ENCODE results near the gene ALKBH7.
"Not testable (repeated sequence)": the region's sequence is repeated elsewhere in the genome, so short reads cannot be mapped to it uniquely, and the experiment has no call there.

The ALKBH7 gene

GRCh38 chr19:6355321-6356040 is 17.1 kb upstream of the ALKBH7 start:
- H3K4me3 ChIP-seq (ENCODE audit: control insufficient read depth in 1 of 7, extremely low read depth in 1 of 7, insufficient read depth in 4 of 7, low read depth in 2 of 7, low read length in 6 of 7); DNase-seq; CTCF ChIA-PET; H3K27ac ChIP-seq (ENCODE audit: insufficient read depth in 1 of 2, low read depth in 1 of 2, low read length in 2 of 2, poor library complexity in 1 of 2, severe bottlenecking in 2 of 2); H3K36me3 ChIP-seq (ENCODE audit: control insufficient read depth in 4 of 4, insufficient read depth in 4 of 4, low read length in 3 of 4); POLR2A ChIA-PET; H3K27me3 ChIP-seq (replicated peaks in 2 of 5; ENCODE audit: control insufficient read depth in 4 of 5, insufficient read depth in 5 of 5, low read length in 4 of 5); H3K4me1 ChIP-seq (ENCODE audit: control extremely low read depth in 1 of 4, control insufficient read depth in 4 of 4, insufficient read depth in 4 of 4, low read length in 3 of 4); H3K9me3 ChIP-seq (ENCODE audit: control extremely low read depth in 1 of 5, control insufficient read depth in 4 of 5, insufficient read depth in 2 of 5, low read depth in 1 of 5, low read length in 4 of 5): not testable (repeated sequence)
- 99% methylated on average over 9 of the region's 46 CpGs for WGBS (ENCODE audit: insufficient coverage)

- Histone ChIP-seq H3K9me3 (ENCODE audit: control extremely low read depth in 1 of 5, control insufficient read depth in 4 of 5, insufficient read depth in 2 of 5, low read depth in 1 of 5, low read length in 4 of 5) (no peaks in the 10 kb centered on the region), H3K4me3 (ENCODE audit: control insufficient read depth in 1 of 7, extremely low read depth in 1 of 7, insufficient read depth in 4 of 7, low read depth in 2 of 7, low read length in 6 of 7) (no peak overlapping the region), H3K27ac (ENCODE audit: insufficient read depth in 1 of 2, low read depth in 1 of 2, low read length in 2 of 2, poor library complexity in 1 of 2, severe bottlenecking in 2 of 2) (no peak overlapping the region), H3K36me3 (ENCODE audit: control insufficient read depth in 4 of 4, insufficient read depth in 4 of 4, low read length in 3 of 4) (no peaks in the 10 kb centered on the region), H3K27me3 (replicated peaks in 2 of 5; ENCODE audit: control insufficient read depth in 4 of 5, insufficient read depth in 5 of 5, low read length in 4 of 5) (no peaks in the 10 kb centered on the region), H3K4me1 (ENCODE audit: control extremely low read depth in 1 of 4, control insufficient read depth in 4 of 4, insufficient read depth in 4 of 4, low read length in 3 of 4) (peaks cover 0 to 3% (median 2%) of the 10 kb centered on the region in 4 experiments)
- no peak for DNase-seq
- POLR2A ChIA-PET: no interaction called here
- 96% methylated on average over 11 of the region's 14 CpGs for WGBS (ENCODE audit: insufficient coverage)
- CTCF ChIA-PET: interaction anchor here (0.7 kb wide), 1 partner anchor 107 kb away, joined by 3 read pairs; no protein-coding TSS in a partner anchor
These were observed 15.4 kb upstream of the ALKBH7 start for GRCh38 chr19:6357174-6357573.

- peaks cover 0 to 11% (median 9%) of the 10 kb centered on the region in 4 experiments for H3K4me1 ChIP-seq (ENCODE audit: control extremely low read depth in 1 of 4, control insufficient read depth in 4 of 4, insufficient read depth in 4 of 4, low read length in 3 of 4)
- H3K36me3 ChIP-seq (ENCODE audit: control insufficient read depth in 4 of 4, insufficient read depth in 4 of 4, low read length in 3 of 4): no peaks in the 10 kb centered on the region
- ChIA-PET CTCF (interaction anchor here (0.6 kb wide), 1 partner anchor 122 kb away, joined by 3 read pairs; no protein-coding TSS in a partner anchor), POLR2A (no interaction called here)
- no peak overlapping the region for H3K4me3 ChIP-seq (ENCODE audit: control insufficient read depth in 1 of 7, extremely low read depth in 1 of 7, insufficient read depth in 4 of 7, low read depth in 2 of 7, low read length in 6 of 7)
- no peaks in the 10 kb centered on the region for H3K9me3 ChIP-seq (ENCODE audit: control extremely low read depth in 1 of 5, control insufficient read depth in 4 of 5, insufficient read depth in 2 of 5, low read depth in 1 of 5, low read length in 4 of 5)
- H3K27ac ChIP-seq (ENCODE audit: insufficient read depth in 1 of 2, low read depth in 1 of 2, low read length in 2 of 2, poor library complexity in 1 of 2, severe bottlenecking in 2 of 2): no peak overlapping the region
- no peak for DNase-seq
- no peaks in the 10 kb centered on the region for H3K27me3 ChIP-seq (replicated peaks in 2 of 5; ENCODE audit: control insufficient read depth in 4 of 5, insufficient read depth in 5 of 5, low read length in 4 of 5)
- 98% methylated on average over 8 of the region's 9 CpGs for WGBS (ENCODE audit: insufficient coverage)
These were observed 14.6 kb upstream of the ALKBH7 start for GRCh38 chr19:6358003-6358402.

- Histone ChIP-seq H3K27me3 (replicated peaks in 2 of 5; ENCODE audit: control insufficient read depth in 4 of 5, insufficient read depth in 5 of 5, low read length in 4 of 5) (no peaks in the 10 kb centered on the region), H3K9me3 (ENCODE audit: control extremely low read depth in 1 of 5, control insufficient read depth in 4 of 5, insufficient read depth in 2 of 5, low read depth in 1 of 5, low read length in 4 of 5) (no peaks in the 10 kb centered on the region), H3K4me3 (ENCODE audit: control insufficient read depth in 1 of 7, extremely low read depth in 1 of 7, insufficient read depth in 4 of 7, low read depth in 2 of 7, low read length in 6 of 7) (no peak overlapping the region), H3K4me1 (ENCODE audit: control extremely low read depth in 1 of 4, control insufficient read depth in 4 of 4, insufficient read depth in 4 of 4, low read length in 3 of 4) (peaks cover 0 to 12% (median 10%) of the 10 kb centered on the region in 4 experiments), H3K27ac (ENCODE audit: insufficient read depth in 1 of 2, low read depth in 1 of 2, low read length in 2 of 2, poor library complexity in 1 of 2, severe bottlenecking in 2 of 2) (no peak overlapping the region), H3K36me3 (ENCODE audit: control insufficient read depth in 4 of 4, insufficient read depth in 4 of 4, low read length in 3 of 4) (peaks cover 2 to 6% (median 4%) of the 10 kb centered on the region in 4 experiments)
- ChIA-PET CTCF (interaction anchor here (0.7 to 1.4 kb wide), 3 partner anchors 63 to 311 kb away, joined by 3 to 4 read pairs (median 3); no protein-coding TSS in a partner anchor), POLR2A (no interaction called here)
- DNase-seq: no peak
- WGBS (ENCODE audit: insufficient coverage): 100% methylated on average over 1 of the region's 5 CpGs
These were observed 12.8 kb upstream of the ALKBH7 start for GRCh38 chr19:6359568-6360341.

GRCh38 chr19:6360445-6360844 is 12.1 kb upstream of the ALKBH7 start:
- DNase-seq; H3K4me3 ChIP-seq (ENCODE audit: control insufficient read depth in 1 of 7, extremely low read depth in 1 of 7, insufficient read depth in 4 of 7, low read depth in 2 of 7, low read length in 6 of 7); H3K27me3 ChIP-seq (replicated peaks in 2 of 5; ENCODE audit: control insufficient read depth in 4 of 5, insufficient read depth in 5 of 5, low read length in 4 of 5); H3K9me3 ChIP-seq (ENCODE audit: control extremely low read depth in 1 of 5, control insufficient read depth in 4 of 5, insufficient read depth in 2 of 5, low read depth in 1 of 5, low read length in 4 of 5); H3K27ac ChIP-seq (ENCODE audit: insufficient read depth in 1 of 2, low read depth in 1 of 2, low read length in 2 of 2, poor library complexity in 1 of 2, severe bottlenecking in 2 of 2); POLR2A ChIA-PET: not testable (repeated sequence)
- 98% methylated on average over 8 of the region's 12 CpGs for WGBS (ENCODE audit: insufficient coverage)
- Histone ChIP-seq H3K4me1 (ENCODE audit: control extremely low read depth in 1 of 4, control insufficient read depth in 4 of 4, insufficient read depth in 4 of 4, low read length in 3 of 4) (peaks cover 0 to 12% (median 10%) of the 10 kb centered on the region in 4 experiments), H3K36me3 (ENCODE audit: control insufficient read depth in 4 of 4, insufficient read depth in 4 of 4, low read length in 3 of 4) (peaks cover 6 to 13% (median 7%) of the 10 kb centered on the region in 4 experiments)
- CTCF ChIA-PET: interaction anchor here (0.6 to 1.4 kb wide), 5 partner anchors 10 to 531 kb away, joined by 3 to 4 read pairs (median 3); no protein-coding TSS in a partner anchor

- Histone ChIP-seq H3K36me3 (ENCODE audit: control insufficient read depth in 4 of 4, insufficient read depth in 4 of 4, low read length in 3 of 4) (peaks cover 7 to 15% (median 10%) of the 10 kb centered on the region in 4 experiments), H3K4me1 (ENCODE audit: control extremely low read depth in 1 of 4, control insufficient read depth in 4 of 4, insufficient read depth in 4 of 4, low read length in 3 of 4) (peaks cover 0 to 12% (median 10%) of the 10 kb centered on the region in 4 experiments), H3K27ac (ENCODE audit: insufficient read depth in 1 of 2, low read depth in 1 of 2, low read length in 2 of 2, poor library complexity in 1 of 2, severe bottlenecking in 2 of 2) (peak overlapping the region in 1 of 2 experiments; percentile 82), H3K4me3 (ENCODE audit: control insufficient read depth in 1 of 7, extremely low read depth in 1 of 7, insufficient read depth in 4 of 7, low read depth in 2 of 7, low read length in 6 of 7) (peak overlapping the region; percentile 57 to 87 (median 79))
- DNase-seq; H3K9me3 ChIP-seq (ENCODE audit: control extremely low read depth in 1 of 5, control insufficient read depth in 4 of 5, insufficient read depth in 2 of 5, low read depth in 1 of 5, low read length in 4 of 5); H3K27me3 ChIP-seq (replicated peaks in 2 of 5; ENCODE audit: control insufficient read depth in 4 of 5, insufficient read depth in 5 of 5, low read length in 4 of 5): not testable (repeated sequence)
- CTCF ChIA-PET: interaction anchor here (0.6 to 1.4 kb wide), 3 partner anchors 9 to 531 kb away, joined by 3 read pairs; no protein-coding TSS in a partner anchor
- POLR2A ChIA-PET: interaction anchor here (0.7 kb wide), 1 partner anchor 11 kb away, joined by 4 read pairs; the partner anchor contains the start of gene ALKBH7
- WGBS (ENCODE audit: insufficient coverage): 86% methylated on average over 1 of the region's 10 CpGs
These were observed 11.8 kb upstream of the ALKBH7 start for GRCh38 chr19:6360857-6361216.

- peaks cover 7 to 26% (median 18%) of the 10 kb centered on the region in 4 experiments for H3K36me3 ChIP-seq (ENCODE audit: control insufficient read depth in 4 of 4, insufficient read depth in 4 of 4, low read length in 3 of 4)
- peak overlapping the region; percentile 57 to 87 (median 79) for H3K4me3 ChIP-seq (ENCODE audit: control insufficient read depth in 1 of 7, extremely low read depth in 1 of 7, insufficient read depth in 4 of 7, low read depth in 2 of 7, low read length in 6 of 7)
- 0% methylated on average over 5 of the region's 7 CpGs for WGBS (ENCODE audit: insufficient coverage)
- no peak for DNase-seq
- peaks cover 0 to 12% (median 10%) of the 10 kb centered on the region in 4 experiments for H3K4me1 ChIP-seq (ENCODE audit: control extremely low read depth in 1 of 4, control insufficient read depth in 4 of 4, insufficient read depth in 4 of 4, low read length in 3 of 4)
- CTCF ChIA-PET: no interaction called here
- H3K27ac ChIP-seq (ENCODE audit: insufficient read depth in 1 of 2, low read depth in 1 of 2, low read length in 2 of 2, poor library complexity in 1 of 2, severe bottlenecking in 2 of 2): peak overlapping the region; percentile 58 to 82
- H3K27me3 ChIP-seq (replicated peaks in 2 of 5; ENCODE audit: control insufficient read depth in 4 of 5, insufficient read depth in 5 of 5, low read length in 4 of 5): no peaks in the 10 kb centered on the region
- POLR2A ChIA-PET: no interaction called here
- no peaks in the 10 kb centered on the region for H3K9me3 ChIP-seq (ENCODE audit: control extremely low read depth in 1 of 5, control insufficient read depth in 4 of 5, insufficient read depth in 2 of 5, low read depth in 1 of 5, low read length in 4 of 5)
These were observed 10.6 kb upstream of the ALKBH7 start for GRCh38 chr19:6362027-6362350.

Measured in common myeloid progenitor, CD34-positive (primary cell).